Ectodermal cell (in vitro differentiated cells): ENCODE data around the gene ARHGEF19.
"Not testable (repeated sequence)": the region's sequence is repeated elsewhere in the genome, so short reads cannot be mapped to it uniquely, and the experiment has no call there.

Experiments
- H3K27ac ChIP-seq: 2 replicates; pipeline ENCODE4 v1.7.0; 2013; ENCODE audit warnings: mild to moderate bottlenecking, low read depth, low read length; ENCODE audit not compliant: insufficient read depth, poor library complexity, severe bottlenecking
- H3K27me3 ChIP-seq: 2 replicates; pipeline ENCODE4 v1.7.0; 2013; ENCODE audit warnings: mild to moderate bottlenecking, low read length; ENCODE audit not compliant: insufficient read depth, control insufficient read depth, poor library complexity, severe bottlenecking
- H3K36me3 ChIP-seq: one replicate; pipeline ENCODE4 v1.7.0; 2013; ENCODE audit warnings: low read length; ENCODE audit not compliant: control insufficient read depth, insufficient read depth
- H3K4me1 ChIP-seq: one replicate; pipeline ENCODE4 v1.7.0; 2013; ENCODE audit warnings: low read length; ENCODE audit not compliant: control insufficient read depth, insufficient read depth
- H3K4me3 ChIP-seq: 2 replicates; pipeline ENCODE4 v1.7.0; 2013; ENCODE audit warnings: low read depth, low read length, control low read depth; ENCODE audit not compliant: insufficient read depth
- H3K9me3 ChIP-seq: 2 replicates; pipeline ENCODE4 v1.7.0; 2013; ENCODE audit warnings: mild to moderate bottlenecking, low read length, moderate library complexity; ENCODE audit not compliant: control insufficient read depth
- WGBS, 2 experiments: methylation state at CpG; one replicate each; pipeline ENCODE4 v1.1.7; 2013; ENCODE audit warnings: missing lambda C conversion rate in 2 of 2; 5-methylcytosine and 5-hydroxymethylcytosine counted together

ARHGEF19 gene

DNA sequence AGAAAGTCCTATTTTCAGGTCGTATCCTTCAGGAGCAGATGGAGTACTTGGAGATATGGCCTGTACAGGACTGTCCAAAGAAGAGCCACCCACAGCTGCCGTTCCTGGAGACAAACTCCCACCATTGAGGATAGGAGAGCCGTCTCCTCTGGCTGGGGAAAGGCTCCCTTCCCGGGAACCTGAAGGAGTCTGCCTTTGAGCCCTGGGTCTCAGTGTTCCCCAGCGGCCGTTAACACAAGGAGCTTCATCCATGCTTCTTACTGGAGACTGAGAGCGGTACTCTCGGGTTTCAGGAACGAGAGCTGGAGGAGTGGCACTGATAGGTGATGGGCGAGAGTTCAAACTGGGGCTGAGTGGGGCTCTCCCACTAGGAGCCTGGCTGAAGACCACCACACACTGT is 38.9 kb upstream of the ARHGEF19 start:
- no peak overlapping the region for H3K4me3 ChIP-seq
- H3K27me3 ChIP-seq: no peaks in the 10 kb centered on the region
- no peak overlapping the region for H3K27ac ChIP-seq
- peaks cover 41% of the 10 kb centered on the region for H3K36me3 ChIP-seq
- H3K9me3 ChIP-seq: no peaks in the 10 kb centered on the region
- H3K4me1 ChIP-seq: no peaks in the 10 kb centered on the region
- 95 to 96% methylated on average over 10 of the region's 10 CpGs for WGBS, 2 experiments

DNA sequence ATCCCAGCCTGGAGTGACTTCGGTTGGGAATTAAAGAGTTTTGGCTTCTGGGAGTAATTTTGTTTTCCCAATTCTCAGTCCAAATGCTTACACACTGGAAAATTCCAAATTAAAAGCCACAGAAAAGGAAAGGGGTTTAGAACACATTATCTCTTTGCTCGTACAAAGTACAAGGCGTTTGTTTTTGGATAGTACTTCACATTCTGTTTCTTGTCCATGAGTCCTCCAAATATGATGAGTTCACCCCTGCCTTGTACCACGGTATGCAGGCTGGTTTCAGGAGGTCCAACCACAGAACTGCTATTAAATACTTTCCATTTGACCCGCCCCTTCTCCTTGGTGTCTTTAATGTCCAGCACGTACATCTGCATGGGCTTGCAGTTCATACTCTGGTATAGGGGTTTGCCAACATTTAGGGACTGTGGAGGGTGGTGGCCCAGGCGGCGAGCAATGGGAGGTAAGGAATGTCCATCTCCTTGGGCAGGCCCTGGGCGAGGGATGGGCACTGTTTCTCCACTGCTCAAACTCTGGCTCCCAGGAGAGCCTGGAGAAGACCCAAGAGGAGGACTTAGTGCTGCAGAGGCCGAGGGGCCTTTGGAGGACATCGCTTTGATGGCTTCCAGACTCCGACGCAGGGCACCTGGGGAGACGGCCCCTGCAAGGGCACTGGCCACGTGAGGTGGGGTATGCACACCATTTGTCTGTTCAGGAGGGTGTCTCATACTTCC is 38.2 kb upstream of the ARHGEF19 start:
- peaks cover 36% of the 10 kb centered on the region for H3K36me3 ChIP-seq
- no peaks in the 10 kb centered on the region for H3K9me3 ChIP-seq
- no peaks in the 10 kb centered on the region for H3K27me3 ChIP-seq
- H3K27ac ChIP-seq: no peak overlapping the region
- WGBS, 2 experiments: 95 to 96% methylated on average over 15 of the region's 15 CpGs
- H3K4me1 ChIP-seq: no peaks in the 10 kb centered on the region
- H3K4me3 ChIP-seq: no peak overlapping the region

DNA sequence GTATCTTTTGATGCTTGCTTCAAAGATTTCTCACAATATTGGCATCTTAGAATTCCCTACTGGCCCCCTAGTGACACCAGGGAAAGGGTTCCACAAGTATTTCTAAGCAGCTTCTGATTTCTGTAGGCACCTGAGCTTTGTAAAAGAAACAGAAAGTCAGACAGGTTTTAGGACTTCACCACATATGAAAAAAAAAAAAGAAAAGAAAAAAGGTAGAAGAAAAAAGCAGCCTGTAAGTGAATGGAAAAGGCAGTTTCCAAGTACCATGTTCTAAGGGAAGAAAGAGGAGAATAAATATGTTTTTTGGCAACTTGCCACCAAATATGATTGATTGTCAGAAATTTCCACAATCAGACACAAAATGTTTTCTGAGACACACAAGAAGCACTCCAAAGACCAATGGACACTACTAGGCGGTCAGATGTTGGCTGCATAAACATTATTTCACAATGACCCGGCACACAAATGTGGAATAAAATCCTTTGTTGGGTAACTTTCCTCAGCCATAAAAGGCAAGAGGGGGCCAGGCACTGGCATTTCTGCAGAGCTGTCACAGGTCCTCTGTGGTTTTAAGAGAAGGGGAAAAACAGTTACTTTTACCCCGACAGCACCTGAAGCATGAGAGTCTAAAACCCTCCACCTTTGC is 37.3 kb upstream of the ARHGEF19 start:
- H3K36me3 ChIP-seq: peaks cover 33% of the 10 kb centered on the region
- H3K4me3 ChIP-seq: no peak overlapping the region
- H3K27ac ChIP-seq: no peak overlapping the region
- 93 to 99% methylated on average over 2 to 3 of the region's 3 CpGs for WGBS, 2 experiments
- H3K27me3 ChIP-seq: no peaks in the 10 kb centered on the region
- no peaks in the 10 kb centered on the region for H3K4me1 ChIP-seq
- no peaks in the 10 kb centered on the region for H3K9me3 ChIP-seq

DNA sequence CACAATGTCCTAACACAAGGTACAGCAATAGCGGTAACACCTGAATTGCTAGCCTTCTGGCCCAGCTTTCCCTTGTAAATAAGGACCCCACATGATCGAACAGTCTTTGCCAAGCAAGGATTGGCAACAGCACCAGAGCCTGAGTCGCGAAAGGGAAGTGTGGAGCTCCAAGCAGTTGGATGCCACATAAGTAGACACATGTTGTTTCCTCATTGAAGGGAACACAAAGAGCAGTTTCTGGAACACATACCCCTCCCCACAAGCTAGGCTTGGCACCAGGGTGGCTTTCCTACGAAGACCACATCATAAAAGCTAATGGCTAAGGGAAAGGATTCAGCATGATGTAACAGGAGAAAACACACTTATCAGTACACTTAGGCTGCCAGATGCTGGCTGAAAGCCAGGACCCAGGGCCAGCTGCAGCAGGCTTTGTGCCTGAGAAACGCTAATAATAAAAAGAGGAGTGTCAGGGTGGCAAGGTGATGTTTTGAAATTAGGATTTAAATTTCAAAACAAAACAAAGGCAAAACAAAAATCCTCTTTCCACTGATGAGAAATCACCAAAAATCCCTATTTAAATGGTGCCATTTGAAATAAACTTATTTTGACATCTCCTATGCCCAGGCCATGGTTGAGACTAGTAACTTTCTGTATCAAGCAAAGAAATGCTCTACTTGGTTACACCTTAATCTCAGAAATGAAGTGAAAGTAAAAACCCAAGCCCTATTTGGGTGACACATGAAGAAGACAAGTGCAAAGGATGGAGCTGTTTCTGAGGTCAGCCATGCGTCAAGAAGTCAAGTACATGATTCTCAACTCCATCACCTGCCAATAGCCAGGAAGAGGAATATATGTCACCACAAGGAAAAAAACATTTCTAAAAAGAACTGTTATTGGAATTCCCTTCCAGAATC is 36.4 kb upstream of the ARHGEF19 start:
- no peak overlapping the region for H3K27ac ChIP-seq
- peaks cover 30% of the 10 kb centered on the region for H3K36me3 ChIP-seq
- 93 to 94% methylated on average over 6 to 7 of the region's 7 CpGs for WGBS, 2 experiments
- no peaks in the 10 kb centered on the region for H3K9me3 ChIP-seq
- no peaks in the 10 kb centered on the region for H3K4me1 ChIP-seq
- H3K27me3 ChIP-seq: no peaks in the 10 kb centered on the region
- H3K4me3 ChIP-seq: no peak overlapping the region

DNA sequence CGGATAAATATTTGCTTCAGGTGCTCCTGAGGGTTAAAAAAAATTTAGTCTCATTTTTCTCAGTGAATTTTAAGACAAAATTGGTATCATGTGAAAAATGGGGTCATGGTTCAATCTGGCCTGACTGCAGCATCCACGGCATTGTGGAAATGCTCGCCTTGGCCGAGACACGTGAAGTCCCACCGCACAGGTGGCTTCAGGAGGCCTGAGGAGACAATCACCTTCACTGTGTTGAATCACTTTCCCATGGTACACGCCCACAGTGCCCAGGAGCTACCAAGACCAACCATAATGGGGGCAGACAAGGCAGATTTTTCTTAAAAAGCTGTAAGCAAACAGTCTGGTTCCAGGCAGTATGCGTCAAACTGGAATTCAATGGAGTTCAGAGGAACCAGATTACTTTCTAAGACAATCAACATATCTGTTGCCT is 35.6 kb upstream of the ARHGEF19 start:
- peak overlapping the region; percentile 26 for H3K27ac ChIP-seq
- no peaks in the 10 kb centered on the region for H3K4me1 ChIP-seq
- H3K27me3 ChIP-seq: no peaks in the 10 kb centered on the region
- WGBS, 2 experiments: 93 to 94% methylated on average over 8 of the region's 8 CpGs
- H3K36me3 ChIP-seq: peaks cover 30% of the 10 kb centered on the region
- no peak overlapping the region for H3K4me3 ChIP-seq
- H3K9me3 ChIP-seq: no peaks in the 10 kb centered on the region

DNA sequence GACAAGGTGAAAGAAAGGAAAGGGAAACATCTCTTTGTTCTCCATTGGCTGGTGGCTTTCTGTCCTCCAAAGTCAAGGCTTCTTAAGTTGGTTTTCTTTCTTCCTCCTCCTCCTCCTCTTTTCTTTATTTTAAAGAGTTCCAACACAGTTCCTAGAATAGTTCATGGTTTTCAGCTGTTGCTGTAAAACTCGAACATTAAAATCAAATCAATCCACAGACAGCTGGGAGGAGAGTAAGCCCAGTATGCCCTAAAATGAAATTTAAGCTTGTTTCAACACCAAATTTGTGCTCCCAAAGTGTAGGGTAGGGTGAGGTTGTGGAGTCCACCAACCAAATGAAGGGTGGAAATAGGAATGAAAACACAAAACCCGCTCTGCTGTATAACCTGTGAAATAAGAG is 35.0 kb upstream of the ARHGEF19 start:
- Histone ChIP-seq H3K4me1 (no peaks in the 10 kb centered on the region), H3K27ac (no peak overlapping the region), H3K36me3 (peaks cover 27% of the 10 kb centered on the region), H3K9me3 (no peaks in the 10 kb centered on the region), H3K27me3 (no peaks in the 10 kb centered on the region), H3K4me3 (no peak overlapping the region)
- WGBS, 2 experiments: 97 to 99% methylated on average over 2 of the region's 2 CpGs

DNA sequence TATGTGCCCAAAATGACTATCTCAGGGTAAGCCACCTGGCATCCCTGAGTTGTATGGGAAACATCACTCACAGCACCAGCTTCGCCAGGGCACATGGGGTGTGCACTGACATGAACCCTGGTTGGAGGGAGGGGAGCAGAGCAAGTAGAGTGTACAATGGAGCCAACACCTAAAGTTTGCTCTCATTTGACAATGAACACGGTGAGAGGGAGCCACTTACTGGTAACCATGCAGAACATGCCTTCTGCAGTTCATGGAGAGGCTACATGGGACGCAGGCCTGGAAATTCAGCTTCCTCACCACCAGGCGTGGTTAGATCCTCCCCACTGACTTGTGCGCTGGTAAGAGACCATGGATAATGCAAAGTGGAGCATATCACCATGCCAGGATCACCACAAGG is 34.5 kb upstream of the ARHGEF19 start:
- H3K36me3 ChIP-seq: peaks cover 22% of the 10 kb centered on the region
- H3K9me3 ChIP-seq: no peaks in the 10 kb centered on the region
- H3K4me1 ChIP-seq: no peaks in the 10 kb centered on the region
- no peak overlapping the region for H3K4me3 ChIP-seq
- 91 to 96% methylated on average over 5 of the region's 5 CpGs for WGBS, 2 experiments
- H3K27me3 ChIP-seq: no peaks in the 10 kb centered on the region
- H3K27ac ChIP-seq: no peak overlapping the region

DNA sequence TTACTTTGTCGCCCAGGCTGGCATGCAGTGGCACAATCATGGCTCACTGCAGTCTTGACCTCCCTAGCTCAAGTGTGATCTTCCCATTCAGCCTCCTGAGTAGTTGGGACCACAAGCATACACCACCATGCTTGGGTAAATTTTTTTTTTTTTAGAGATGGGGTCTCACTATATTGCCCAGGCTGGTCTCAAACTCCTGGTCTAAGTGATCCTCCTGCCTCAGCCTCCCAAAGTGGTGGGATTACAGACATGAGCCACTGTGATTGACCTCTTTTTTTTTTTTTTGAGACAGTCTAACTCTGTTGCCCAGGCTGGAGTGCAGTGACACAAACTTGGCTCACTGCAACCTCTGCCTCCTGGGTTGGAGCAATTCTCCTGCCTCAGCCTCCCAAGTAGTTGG is 33.8 kb upstream of the ARHGEF19 start:
- peaks cover 15% of the 10 kb centered on the region for H3K36me3 ChIP-seq
- H3K9me3 ChIP-seq, H3K27me3 ChIP-seq, H3K27ac ChIP-seq, H3K4me3 ChIP-seq, H3K4me1 ChIP-seq: not testable (repeated sequence)
- 96% methylated on average over 1 of the region's 1 CpG for WGBS, 2 experiments

DNA sequence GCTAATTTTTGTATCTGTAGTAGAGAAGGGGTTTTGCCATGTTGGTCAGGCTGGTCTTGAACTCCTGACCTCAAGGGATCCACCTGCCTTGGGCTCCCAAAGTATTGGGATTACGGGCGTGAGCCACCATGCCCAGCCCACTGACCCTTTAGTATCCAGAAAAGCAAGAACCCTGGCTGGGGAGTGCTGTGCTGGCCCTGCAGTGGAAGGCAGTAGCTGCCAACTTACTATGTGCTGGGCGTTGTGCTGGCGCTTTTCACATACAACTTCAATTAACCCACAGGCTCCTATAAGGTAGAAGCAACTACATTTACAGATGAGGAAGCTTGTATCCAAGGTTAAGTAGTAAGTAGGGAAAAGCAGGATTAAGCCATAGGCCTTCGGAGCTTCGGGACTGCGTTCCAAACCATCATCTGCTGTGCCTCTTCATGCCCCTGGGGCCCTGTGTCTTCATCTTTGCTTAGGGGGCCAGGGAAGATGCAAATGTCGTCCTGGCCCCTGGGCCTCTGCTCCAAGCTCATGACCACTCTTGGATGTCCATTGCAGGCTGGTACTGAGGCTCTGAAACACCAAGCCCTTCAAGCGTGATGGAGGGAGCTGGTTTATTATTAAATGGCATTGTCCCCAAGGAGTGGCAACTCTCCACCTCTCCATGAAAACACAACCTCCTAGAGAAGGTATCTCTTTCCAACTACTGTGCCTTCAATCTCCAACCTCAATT is 33.2 kb upstream of the ARHGEF19 start:
- WGBS, 2 experiments: 93 to 97% methylated on average over 9 of the region's 9 CpGs
- no peak overlapping the region for H3K27ac ChIP-seq
- no peaks in the 10 kb centered on the region for H3K9me3 ChIP-seq

More for the DNA sequence above, 33.2 kb upstream of the ARHGEF19 start:
- H3K27me3 ChIP-seq: no peaks in the 10 kb centered on the region
- no peaks in the 10 kb centered on the region for H3K4me1 ChIP-seq
- H3K36me3 ChIP-seq: peaks cover 9% of the 10 kb centered on the region
- H3K4me3 ChIP-seq: no peak overlapping the region
